Fibroblast of lung (primary cell): ENCODE data around the gene PAM16. TPM values are rescaled to one million over a fixed set of nuclear protein-coding genes. Genes with fewer than 3 reads are reported as not detected.
A peak's percentile ranks its signal among the peaks of the same experiment; 100 is the strongest.

Experiments used
- DNase-seq, 2 donors: peaks; one replicate each; pipeline versions ENCODE4 v3.0.0 to v3.0.0-alpha.2; 2010; ENCODE audit warnings: low read depth in 2 of 2
- H2AFZ ChIP-seq: 2 replicates; pipeline ENCODE4 v1.5.1; 2012; ENCODE audit warnings: low read length, control low read depth, inconsistent platforms
- H3K27ac ChIP-seq: 2 replicates; pipeline ENCODE4 v1.5.1; 2011; ENCODE audit warnings: low read length, control low read depth; ENCODE audit not compliant: insufficient read depth
- H3K27me3 ChIP-seq: 2 replicates; pipeline ENCODE4 v1.5.1; 2011; ENCODE audit warnings: mild to moderate bottlenecking, low read length; ENCODE audit not compliant: control insufficient read depth, insufficient read depth
- H3K36me3 ChIP-seq: 2 replicates; pipeline ENCODE4 v1.5.1; 2011; ENCODE audit warnings: low read length; ENCODE audit not compliant: control insufficient read depth, insufficient read depth
- H3K4me1 ChIP-seq: 2 replicates; pipeline ENCODE4 v1.5.1; 2011; ENCODE audit warnings: low read length; ENCODE audit not compliant: control insufficient read depth, insufficient read depth; ENCODE audit errors: extremely low read depth
- H3K4me2 ChIP-seq: 2 replicates; pipeline ENCODE4 v1.5.1; 2011; ENCODE audit warnings: low read length, control low read depth; ENCODE audit not compliant: insufficient read depth; ENCODE audit errors: extremely low read depth
- H3K4me3 ChIP-seq, 4 experiments: fragments of 200-600 bp in 1 of 4; sonication (generic) in 1 of 4; replicated peaks in 1 of 4; 2 replicates each; pipeline ENCODE4 v1.5.1; 2011 to 2016; ENCODE audit warnings: low read length in 4 of 4, low read depth in 3 of 4, mild to moderate bottlenecking in 3 of 4, control low read depth in 2 of 4, inconsistent platforms in 1 of 4, mixed read lengths in 1 of 4; ENCODE audit not compliant: insufficient read depth in 1 of 4; ENCODE audit errors: control extremely low read depth in 1 of 4
- H3K79me2 ChIP-seq: 2 replicates; pipeline ENCODE4 v1.5.1; 2012; ENCODE audit warnings: mild to moderate bottlenecking, low read length, inconsistent platforms; ENCODE audit not compliant: control insufficient read depth, insufficient read depth
- H3K9ac ChIP-seq: 2 replicates; pipeline ENCODE4 v1.5.1; 2011; ENCODE audit warnings: mild to moderate bottlenecking, low read length, control low read depth; ENCODE audit not compliant: insufficient read depth
- H3K9me3 ChIP-seq: 2 replicates; pipeline ENCODE4 v1.5.1; 2012; ENCODE audit warnings: low read depth, low read length; ENCODE audit not compliant: control insufficient read depth, insufficient read depth
- H4K20me1 ChIP-seq: 2 replicates; pipeline ENCODE4 v1.5.1; 2011; ENCODE audit warnings: low read length; ENCODE audit not compliant: control insufficient read depth, insufficient read depth; ENCODE audit errors: extremely low read depth
- CTCF ChIP-seq, 2 donors: IDR thresholded peaks in 1 of 2; conservative IDR thresholded peaks in 1 of 2; 1 replicate in 1 of 2; 2 replicates in 1 of 2; pipeline ENCODE4 v1.5.1; 2011 to 2012; ENCODE audit warnings: low read length in 2 of 2, control low read depth in 1 of 2, inconsistent platforms in 1 of 2, low read depth in 1 of 2, mild to moderate bottlenecking in 1 of 2
- EZH2 ChIP-seq: IDR thresholded peaks from 2 replicates; pipeline ENCODE4 v1.5.1; 2012; ENCODE audit warnings: low read length, control low read depth, mild to moderate bottlenecking; ENCODE audit errors: missing control alignments
- polyA plus RNA-seq, 2 donors: library from polyadenylated mRNA; depleted of rRNA in 1 of 2; stranded (reverse) in 1 of 2; unstranded in 1 of 2; fragments of >200 nt; gene quantifications; 2 replicates each; pipeline ENCODE4 v1.2.1, GENCODE V29; 2011 to 2012; ENCODE audit warnings: missing spikeins in 1 of 2
- total RNA-seq: library from RNA; depleted of rRNA; stranded (reverse); fragments of >200 nt; gene quantifications from 2 replicates; pipeline ENCODE4 v1.2.1, GENCODE V29; 2014

Gene PAM16
- total and polyA plus RNA-seq, 2 donors (not counting 1 experiment from before 2014, with no cell fraction given), result 14.8 to 34.3 TPM

GRCh38 chr16:4327386-4328045 lies 23.6 kb downstream of the PAM16 start:
- Histone ChIP-seq H3K27ac (peak overlapping the region; percentile 73), H3K27me3 (no peaks in the 10 kb centered on the region), H3K36me3 (peaks cover 5% of the 10 kb centered on the region), H3K9ac (peak overlapping the region; percentile 42), H3K4me2 (peak overlapping the region; percentile 58), H3K4me1 (peaks cover 33% of the 10 kb centered on the region), H3K4me3 (peak overlapping the region in 2 of 4 experiments; percentile 28 to 51), H3K9me3 (no peaks in the 10 kb centered on the region), H2AFZ (no peak overlapping the region), H4K20me1 (no peaks in the 10 kb centered on the region), H3K79me2 (peaks cover 82% of the 10 kb centered on the region)
- TF ChIP-seq EZH2 (no peak), CTCF (conservative IDR thresholded peaks at IDR 0.05 in 1 of 2, IDR thresholded peaks at IDR 0.05 in 1 of 2; ENCODE audit: low read depth in 1 of 2, low read length in 2 of 2) (no peak)
- DNase-seq, result no peak

GRCh38 chr16:4325253-4325758 lies 25.8 kb downstream of the PAM16 start:
- H3K79me2 ChIP-seq, result peaks cover 85% of the 10 kb centered on the region
- no peak for TF ChIP-seq EZH2
- TF ChIP-seq CTCF (conservative IDR thresholded peaks at IDR 0.05 in 1 of 2, IDR thresholded peaks at IDR 0.05 in 1 of 2; ENCODE audit: low read depth in 1 of 2, low read length in 2 of 2), result no peak

GRCh38 chr16:4324492-4325252 lies 26.4 kb downstream of the PAM16 start:
- TF ChIP-seq EZH2 (no peak), CTCF (conservative IDR thresholded peaks at IDR 0.05 in 1 of 2, IDR thresholded peaks at IDR 0.05 in 1 of 2; ENCODE audit: low read depth in 1 of 2, low read length in 2 of 2) (no peak)
- peaks cover 40% of the 10 kb centered on the region for H3K4me1 ChIP-seq
- H2AFZ ChIP-seq, result no peak overlapping the region
- peaks cover 88% of the 10 kb centered on the region for H3K79me2 ChIP-seq
- no peaks in the 10 kb centered on the region for H3K27me3 ChIP-seq
- H3K36me3 ChIP-seq, result peaks cover 2% of the 10 kb centered on the region
- no peak for DNase-seq
- peak overlapping the region; percentile 40 for H3K4me2 ChIP-seq
- H3K4me3 ChIP-seq, result peak overlapping the region in 1 of 4 experiments; percentile 31
- no peak overlapping the region for H3K27ac ChIP-seq
- H3K9me3 ChIP-seq, result no peaks in the 10 kb centered on the region
- no peak overlapping the region for H3K9ac ChIP-seq
- H4K20me1 ChIP-seq, result no peaks in the 10 kb centered on the region

More at GRCh38 chr16:4325253-4325758, 25.8 kb downstream of the PAM16 start:
- peaks cover 34% of the 10 kb centered on the region for H3K4me1 ChIP-seq
- no peak overlapping the region for H3K4me2 ChIP-seq
- no peak overlapping the region for H3K4me3 ChIP-seq
- no peak overlapping the region for H2AFZ ChIP-seq
- no peaks in the 10 kb centered on the region for H3K27me3 ChIP-seq
- no peak for DNase-seq
- no peaks in the 10 kb centered on the region for H4K20me1 ChIP-seq
- no peaks in the 10 kb centered on the region for H3K9me3 ChIP-seq
- no peak overlapping the region for H3K27ac ChIP-seq
- H3K9ac ChIP-seq, result no peak overlapping the region
- peaks cover 2% of the 10 kb centered on the region for H3K36me3 ChIP-seq
